ENCODE results near the gene ZFHX3.

DNA sequence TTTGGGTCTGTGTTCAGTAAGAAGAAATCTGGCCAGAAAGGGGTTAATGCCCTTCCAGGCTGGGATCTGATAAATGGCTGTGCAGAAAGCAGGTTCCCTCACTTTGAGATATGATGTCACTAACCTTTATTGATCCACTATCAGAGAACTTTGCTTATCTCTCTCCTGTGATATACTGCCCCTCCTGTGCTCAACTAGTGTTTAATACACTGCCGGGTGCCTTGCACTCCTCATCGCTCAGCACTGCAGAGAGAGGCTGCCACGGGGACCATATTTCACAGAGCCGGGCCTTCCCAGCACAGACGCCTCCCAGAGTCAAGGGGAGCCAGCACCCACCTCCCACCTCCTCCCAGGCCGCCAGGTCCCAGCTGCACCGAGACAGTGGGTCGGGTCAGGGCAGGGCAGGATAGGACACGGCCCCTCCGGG is 20.2 kb downstream of the ZFHX3 start:
- TF ChIP-seq POLR2AphosphoS5 (IDR thresholded peaks at IDR 0.05; ENCODE audit: insufficient read depth, low read depth, low read length) (no peak), POLR2A (IDR thresholded peaks at IDR 0.05; ENCODE audit: low read depth, low read length) (no peak), EZH2 (IDR thresholded peaks at IDR 0.05; ENCODE audit: borderline replicate concordance, low read depth, low read length, severe bottlenecking) (no peak), GATA2 (IDR thresholded peaks at IDR 0.05; ENCODE audit: insufficient read depth, insufficient read length, low read depth, low read length) (no peak), FOS (IDR thresholded peaks at IDR 0.05; ENCODE audit: borderline replicate concordance, insufficient read depth, low read length) (no peak), JUN (IDR thresholded peaks at IDR 0.05; ENCODE audit: borderline replicate concordance, insufficient read depth, insufficient read length, low read depth) (no peak)
- TF ChIP-seq, protein P1, sequence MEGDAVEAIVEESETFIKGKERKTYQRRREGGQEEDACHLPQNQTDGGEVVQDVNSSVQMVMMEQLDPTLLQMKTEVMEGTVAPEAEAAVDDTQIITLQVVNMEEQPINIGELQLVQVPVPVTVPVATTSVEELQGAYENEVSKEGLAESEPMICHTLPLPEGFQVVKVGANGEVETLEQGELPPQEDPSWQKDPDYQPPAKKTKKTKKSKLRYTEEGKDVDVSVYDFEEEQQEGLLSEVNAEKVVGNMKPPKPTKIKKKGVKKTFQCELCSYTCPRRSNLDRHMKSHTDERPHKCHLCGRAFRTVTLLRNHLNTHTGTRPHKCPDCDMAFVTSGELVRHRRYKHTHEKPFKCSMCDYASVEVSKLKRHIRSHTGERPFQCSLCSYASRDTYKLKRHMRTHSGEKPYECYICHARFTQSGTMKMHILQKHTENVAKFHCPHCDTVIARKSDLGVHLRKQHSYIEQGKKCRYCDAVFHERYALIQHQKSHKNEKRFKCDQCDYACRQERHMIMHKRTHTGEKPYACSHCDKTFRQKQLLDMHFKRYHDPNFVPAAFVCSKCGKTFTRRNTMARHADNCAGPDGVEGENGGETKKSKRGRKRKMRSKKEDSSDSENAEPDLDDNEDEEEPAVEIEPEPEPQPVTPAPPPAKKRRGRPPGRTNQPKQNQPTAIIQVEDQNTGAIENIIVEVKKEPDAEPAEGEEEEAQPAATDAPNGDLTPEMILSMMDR (IDR thresholded peaks at IDR 0.05; ENCODE audit: extremely low read depth in 1 of 2, insufficient read depth in 1 of 2, low read depth in 1 of 2, low read length in 2 of 2): no peak
- TF ChIP-seq, protein P2, sequence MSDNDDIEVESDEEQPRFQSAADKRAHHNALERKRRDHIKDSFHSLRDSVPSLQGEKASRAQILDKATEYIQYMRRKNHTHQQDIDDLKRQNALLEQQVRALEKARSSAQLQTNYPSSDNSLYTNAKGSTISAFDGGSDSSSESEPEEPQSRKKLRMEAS (IDR thresholded peaks at IDR 0.05; ENCODE audit: insufficient read depth, insufficient read length): no peak

Measured in endothelial cell of umbilical vein (primary cell).